Measurements from ENCODE around the gene LRRC37B. TPM values are rescaled to one million over a fixed set of nuclear protein-coding genes. Genes with fewer than 3 reads are reported as not detected.

LRRC37B gene
- total and polyA plus RNA-seq, 2 donors (not counting 1 experiment from before 2014, with no cell fraction given), result 16.3 to 40.6 TPM

- WGBS (ENCODE audit: insufficient coverage), result 60% methylated on average over 1 of the region's 7 CpGs
- peaks cover 9% of the 10 kb centered on the region for H3K4me1 Mint-ChIP-seq
- Histone ChIP-seq H3K27me3 (replicated peaks in 1 of 4; ENCODE audit: control extremely low read depth in 1 of 4, control insufficient read depth in 3 of 4, insufficient read depth in 4 of 4, low read length in 3 of 4) (no peaks in the 10 kb centered on the region), H3K36me3 (replicated peaks in 1 of 2; ENCODE audit: control extremely low read depth in 1 of 2, control insufficient read depth in 1 of 2, extremely low read depth in 1 of 2, insufficient read depth in 2 of 2, low read length in 1 of 2) (peaks cover 0 to 1% of the 10 kb centered on the region in 2 experiments), H3K4me3 (ENCODE audit: control extremely low read depth in 1 of 5, extremely low read depth in 1 of 5, insufficient read depth in 1 of 5, low read depth in 2 of 5, low read length in 4 of 5) (no peak overlapping the region), H3K9me3 (ENCODE audit: control extremely low read depth in 1 of 3, control insufficient read depth in 2 of 3, insufficient read depth in 1 of 3, low read length in 2 of 3) (no peaks in the 10 kb centered on the region), H3K4me1 (ENCODE audit: control insufficient read depth in 2 of 2, insufficient read depth in 2 of 2, low read length in 2 of 2) (peaks cover 0 to 4% of the 10 kb centered on the region in 2 donors), H3K79me2 (ENCODE audit: control insufficient read depth, insufficient read depth, low read length) (peaks cover 12% of the 10 kb centered on the region), H3K4me2 (replicated peaks; ENCODE audit: low read depth, low read length, poor library complexity, severe bottlenecking) (no peak overlapping the region), H2AFZ (ENCODE audit: insufficient read depth, low read depth, low read length, poor library complexity, severe bottlenecking) (no peak overlapping the region), H3K9ac (ENCODE audit: low read length) (no peak overlapping the region), H4K20me1 (ENCODE audit: control insufficient read depth, insufficient read depth, low read length, poor library complexity, severe bottlenecking) (no peaks in the 10 kb centered on the region), H3K27ac (ENCODE audit: low read length in 2 of 2) (no peak overlapping the region)
- POLR2A ChIA-PET, result no interaction called here
- H3K27ac Mint-ChIP-seq, result no peak overlapping the region
- H3K4me3 Mint-ChIP-seq, result no peak overlapping the region
- H3K9me3 Mint-ChIP-seq (ENCODE audit: insufficient read depth), result no peaks in the 10 kb centered on the region
- CTCF ChIA-PET, result interaction anchor here (1.6 kb wide), 1 partner anchor 9 kb away, joined by 6 read pairs; the partner anchor contains the start of gene LRRC37B
- DNase-seq (no peak), ATAC-seq (ENCODE audit: low read depth) (no peak)
- no peaks in the 10 kb centered on the region for H3K27me3 Mint-ChIP-seq
- intact Hi-C loops (cut with micrococcal nuclease), result no loop called here
- TF ChIP-seq CTCF (IDR thresholded peaks at IDR 0.05) (no peak), EZH2 (IDR thresholded peaks at IDR 0.05; ENCODE audit: borderline replicate concordance, insufficient read depth, low read depth, low read length, poor library complexity, severe bottlenecking) (no peak)
Measured at GRCh38 chr17:32016231-32016630, 9.0 kb downstream of the LRRC37B start.

GRCh38 chr17:32019228-32019627, 12.0 kb downstream of the LRRC37B start:
- Mint-ChIP-seq H3K9me3 (ENCODE audit: insufficient read depth) (no peaks in the 10 kb centered on the region), H3K4me3 (no peak overlapping the region), H3K4me1 (peaks cover 7% of the 10 kb centered on the region), H3K27ac (no peak overlapping the region), H3K27me3 (no peaks in the 10 kb centered on the region)
- ATAC-seq (ENCODE audit: low read depth) (no peak), DNase-seq (no peak)
- WGBS (ENCODE audit: insufficient coverage), result no CpG with 5 or more reads among the region's 1 CpG
- H3K36me3 ChIP-seq (replicated peaks in 1 of 2; ENCODE audit: control extremely low read depth in 1 of 2, control insufficient read depth in 1 of 2, extremely low read depth in 1 of 2, insufficient read depth in 2 of 2, low read length in 1 of 2), result peaks cover 0 to 5% of the 10 kb centered on the region in 2 experiments
- no peak overlapping the region for H3K27ac ChIP-seq (ENCODE audit: low read length in 2 of 2)
- H3K27me3 ChIP-seq (replicated peaks in 1 of 4; ENCODE audit: control extremely low read depth in 1 of 4, control insufficient read depth in 3 of 4, insufficient read depth in 4 of 4, low read length in 3 of 4), result no peaks in the 10 kb centered on the region
- intact Hi-C loops (cut with micrococcal nuclease), result no loop called here
- H3K4me1 ChIP-seq (ENCODE audit: control insufficient read depth in 2 of 2, insufficient read depth in 2 of 2, low read length in 2 of 2), result peaks cover 0 to 4% of the 10 kb centered on the region in 2 donors
- no peaks in the 10 kb centered on the region for H3K79me2 ChIP-seq (ENCODE audit: control insufficient read depth, insufficient read depth, low read length)
- H3K4me3 ChIP-seq (ENCODE audit: control extremely low read depth in 1 of 5, extremely low read depth in 1 of 5, insufficient read depth in 1 of 5, low read depth in 2 of 5, low read length in 4 of 5), result no peak overlapping the region
- no peak overlapping the region for H3K9ac ChIP-seq (ENCODE audit: low read length)
- H3K4me2 ChIP-seq (replicated peaks; ENCODE audit: low read depth, low read length, poor library complexity, severe bottlenecking), result no peak overlapping the region
- no peak overlapping the region for H2AFZ ChIP-seq (ENCODE audit: insufficient read depth, low read depth, low read length, poor library complexity, severe bottlenecking)
- TF ChIP-seq EZH2 (IDR thresholded peaks at IDR 0.05; ENCODE audit: borderline replicate concordance, insufficient read depth, low read depth, low read length, poor library complexity, severe bottlenecking) (no peak), CTCF (IDR thresholded peaks at IDR 0.05) (no peak)
- ChIA-PET POLR2A (no interaction called here), CTCF (interaction anchor here (0.7 kb wide), 1 partner anchor 12 kb away, joined by 3 read pairs; the partner anchor contains the start of gene LRRC37B)
- H3K9me3 ChIP-seq (ENCODE audit: control extremely low read depth in 1 of 3, control insufficient read depth in 2 of 3, insufficient read depth in 1 of 3, low read length in 2 of 3), result no peaks in the 10 kb centered on the region
- no peaks in the 10 kb centered on the region for H4K20me1 ChIP-seq (ENCODE audit: control insufficient read depth, insufficient read depth, low read length, poor library complexity, severe bottlenecking)

Measured in B cell (primary cell).